Measurements from ENCODE around the gene BMF.

The BMF gene

GRCh38 chr15:40103864-40104271 lies 4.8 kb downstream of the BMF start:
- DNase-seq (ENCODE audit: low spot score): no peak

- peak; percentile 91 for DNase-seq (ENCODE audit: low spot score)
Measured at GRCh38 chr15:40102897-40103858, 5.5 kb downstream of the BMF start.

- DNase-seq (ENCODE audit: low spot score): no peak
Measured at GRCh38 chr15:40100947-40101905, 7.5 kb downstream of the BMF start.

DNA sequence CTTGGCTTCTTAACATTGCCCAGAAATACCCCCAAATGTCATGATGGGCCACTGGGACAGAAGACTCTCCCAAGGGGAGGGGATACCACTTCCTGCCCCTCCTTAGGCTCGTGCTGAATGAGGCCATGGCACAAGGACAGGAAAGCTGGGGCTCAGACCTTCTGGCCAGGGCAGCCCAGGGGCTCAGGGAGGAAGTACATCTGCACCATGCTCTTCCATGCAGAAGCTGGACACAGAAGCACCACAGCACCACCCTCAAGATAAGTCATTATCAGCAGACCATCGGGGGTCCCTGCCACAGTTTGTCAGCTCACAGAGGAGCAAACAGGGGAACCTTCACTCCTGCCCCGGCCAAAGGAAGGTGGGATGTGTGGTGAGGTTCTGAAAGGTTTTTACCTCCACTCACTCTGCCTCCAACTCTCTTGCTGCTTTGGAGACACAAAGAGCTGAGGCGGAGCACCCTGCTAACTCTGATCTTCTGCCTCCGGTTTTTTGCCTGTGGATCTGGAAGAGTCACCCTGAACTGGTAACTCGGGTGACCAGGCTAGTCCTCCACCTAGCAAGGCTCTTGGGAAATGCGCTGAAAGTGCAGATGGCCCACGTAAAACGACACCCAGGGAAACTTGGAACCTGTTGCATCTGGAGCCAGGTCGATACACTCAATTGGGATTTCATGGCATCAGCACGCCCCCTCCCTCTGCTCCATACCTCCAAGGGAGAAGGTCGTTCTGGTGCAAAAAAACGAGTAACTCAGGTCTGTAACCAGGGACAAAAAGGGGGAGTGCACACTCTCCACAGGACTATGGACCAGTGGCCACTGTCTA lies 8.3 kb downstream of the BMF start:
- DNase-seq (ENCODE audit: low spot score): no peak

DNA sequence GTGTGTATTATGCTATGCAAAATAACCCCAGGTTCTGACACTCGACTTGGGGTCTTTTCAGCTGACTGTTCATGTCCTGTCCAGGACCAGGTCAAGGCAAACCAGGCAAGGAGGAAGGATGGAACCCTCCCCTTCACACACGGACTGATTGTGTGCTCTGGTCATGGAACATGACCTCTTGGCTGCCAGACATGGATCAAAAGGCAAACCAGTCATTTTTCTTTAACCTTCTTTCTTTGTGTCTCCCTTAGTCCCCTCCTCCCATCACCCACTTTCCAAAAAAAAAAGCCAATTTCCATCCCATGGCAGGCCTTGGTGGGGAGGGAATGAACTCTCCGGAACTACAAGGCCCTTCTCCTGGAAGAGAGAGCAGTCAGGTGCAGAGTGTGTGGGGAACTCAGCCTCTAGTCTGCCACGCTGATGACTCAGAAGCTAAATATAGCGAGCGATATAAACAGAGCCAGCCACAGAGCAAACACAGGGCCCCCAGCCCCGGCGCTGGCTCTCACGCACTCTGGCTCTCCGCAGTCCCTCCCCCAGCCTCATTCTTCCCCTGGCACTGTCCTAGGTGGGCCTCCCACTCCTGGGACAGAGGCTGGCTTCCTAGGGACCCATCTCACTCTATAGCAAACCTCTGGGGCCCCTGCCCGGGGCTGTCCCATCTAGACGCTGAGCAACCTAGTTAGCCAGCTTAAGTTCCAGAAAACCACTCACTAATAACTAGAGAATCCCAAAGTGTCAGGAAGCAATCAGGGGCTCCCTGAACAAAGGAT lies 10.0 kb downstream of the BMF start:
- DNase-seq (ENCODE audit: low spot score): peak; percentile 92

- peak; percentile 43 for DNase-seq (ENCODE audit: low spot score)
Measured at GRCh38 chr15:40097968-40098476, 10.7 kb downstream of the BMF start.

GRCh38 chr15:40097096-40097967 lies 11.3 kb downstream of the BMF start:
- no peak for DNase-seq (ENCODE audit: low spot score)

- no peak for DNase-seq (ENCODE audit: low spot score)
Measured at GRCh38 chr15:40096094-40096891, 12.4 kb downstream of the BMF start.

- no peak for DNase-seq (ENCODE audit: low spot score)
Measured at GRCh38 chr15:40095371-40096093, 13.1 kb downstream of the BMF start.

- no peak for DNase-seq (ENCODE audit: low spot score)
Measured at GRCh38 chr15:40094156-40094555, 14.5 kb downstream of the BMF start.

DNA sequence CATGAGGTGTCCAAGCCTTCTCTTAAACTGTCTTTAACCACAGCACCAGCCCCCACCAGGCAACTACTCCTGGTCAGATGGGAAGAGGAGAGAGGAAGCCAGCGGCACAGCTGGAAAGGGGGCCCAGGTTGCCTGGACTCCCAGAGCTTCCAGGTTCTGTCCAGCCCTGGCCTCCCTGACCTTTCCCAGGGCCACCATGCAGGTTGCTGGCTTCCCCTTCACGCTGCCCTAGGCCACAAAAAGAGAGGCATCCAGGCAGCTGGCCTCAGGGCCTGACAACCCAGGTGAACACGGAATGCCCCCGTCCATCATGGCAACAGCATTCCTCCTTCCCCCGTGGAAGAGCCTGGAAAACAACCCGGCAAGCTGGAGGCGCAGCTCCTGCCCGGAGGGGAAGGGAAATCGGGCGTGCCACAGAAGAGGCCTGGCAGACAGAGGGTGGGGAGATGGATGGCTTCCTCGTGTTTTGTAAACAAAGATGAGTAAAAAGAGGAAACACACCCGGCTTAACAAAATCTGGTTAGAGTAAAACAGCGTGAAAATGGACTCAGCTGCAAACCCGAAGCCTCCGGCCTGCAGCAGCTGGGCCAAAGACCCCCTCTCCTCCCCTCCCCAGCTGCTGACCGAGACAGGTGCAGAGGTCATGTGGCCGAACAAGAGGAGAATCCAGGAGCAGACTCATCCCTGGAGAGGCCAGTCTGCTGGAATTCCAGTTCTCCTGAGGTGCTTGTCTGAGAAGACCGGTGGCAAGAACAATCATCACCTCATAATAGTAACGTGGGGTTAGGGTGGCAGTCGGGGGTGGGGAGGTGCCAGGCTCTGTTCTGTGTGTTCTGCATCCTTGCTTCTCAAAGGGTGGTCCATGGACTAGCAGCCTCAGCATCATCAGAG lies 15.5 kb downstream of the BMF start:
- DNase-seq (ENCODE audit: low spot score): peak; percentile 62

- peak; percentile 81 for DNase-seq (ENCODE audit: low spot score)
Measured at GRCh38 chr15:40092256-40092978, 16.3 kb downstream of the BMF start.

DNA sequence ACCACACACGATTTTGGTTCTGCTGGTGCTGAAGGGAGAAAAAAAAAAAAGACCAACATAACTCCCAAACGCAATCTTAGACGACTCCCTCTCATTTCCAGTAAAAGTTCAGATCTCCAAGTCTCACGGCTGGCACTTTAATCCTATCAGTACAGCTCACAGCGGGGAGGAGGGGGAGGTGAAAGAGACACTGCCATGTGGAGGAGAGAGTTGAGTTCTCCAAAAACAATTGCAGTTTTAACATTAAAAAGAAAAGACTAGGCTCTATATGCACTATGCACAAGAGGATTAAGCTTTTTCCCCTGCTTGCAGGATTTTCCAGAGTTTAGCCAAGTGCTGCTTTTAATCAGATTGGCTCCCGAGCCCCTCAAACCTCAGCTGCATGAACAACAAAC lies 16.8 kb downstream of the BMF start:
- no peak for DNase-seq (ENCODE audit: low spot score)

GRCh38 chr15:40090774-40091455 lies 17.8 kb downstream of the BMF start:
- DNase-seq (ENCODE audit: low spot score): no peak

GRCh38 chr15:40088929-40089755 lies 19.5 kb downstream of the BMF start:
- DNase-seq (ENCODE audit: low spot score): peak; percentile 42

Data from GM03348 (cell line).